SK-N-SH treated with all-trans-retinoic acid at 6 μM for 48 hours (cell line): ENCODE measurements around the gene ACOT6.

Experiments used
- ARNTL ChIP-seq: fragments of 450-650 bp; formaldehyde crosslinking; IDR thresholded peaks from 2 replicates; pipeline ENCODE4 v1.5.0; 2020; ENCODE audit warnings: low read depth, mild to moderate bottlenecking, moderate library complexity, borderline replicate concordance
- CSDC2 ChIP-seq: fragments of 250-450 bp; sonication (Bioruptor Pico); IDR thresholded peaks from 2 replicates; pipeline ENCODE4 v1.5.0; 2020; ENCODE audit warnings: mild to moderate bottlenecking, moderate library complexity
- CSRNP3 ChIP-seq: fragments of 250-450 bp; sonication (Bioruptor Pico); IDR thresholded peaks from 2 replicates; pipeline ENCODE4 v1.5.1; 2021; ENCODE audit warnings: mild to moderate bottlenecking, moderate library complexity
- ESRRG ChIP-seq: fragments of 250-450 bp; sonication (Bioruptor Pico); IDR thresholded peaks from 2 replicates; pipeline ENCODE4 v1.6.1; 2021; ENCODE audit warnings: mild to moderate bottlenecking
- PATZ1 ChIP-seq: fragments of 250-450 bp; sonication (Bioruptor Pico); IDR thresholded peaks from 2 replicates; pipeline ENCODE4 v1.8.0; 2020; ENCODE audit warnings: mild to moderate bottlenecking, moderate library complexity, borderline replicate concordance
- RARB ChIP-seq: fragments of 250-450 bp; sonication (Bioruptor Pico); IDR thresholded peaks from 2 replicates; pipeline ENCODE4 v1.8.0; 2021; ENCODE audit warnings: mild to moderate bottlenecking, moderate library complexity
- ZC3H10 ChIP-seq: fragments of 250-450 bp; sonication (Bioruptor Pico); IDR thresholded peaks from 2 replicates; pipeline ENCODE4 v1.5.1; 2021; ENCODE audit warnings: mild to moderate bottlenecking, moderate library complexity
- ZFP30 ChIP-seq: fragments of 450-650 bp; formaldehyde crosslinking; IDR thresholded peaks from 2 replicates; pipeline ENCODE4 v1.5.0; 2022; ENCODE audit warnings: mild to moderate bottlenecking, moderate library complexity

GRCh38 chr14:73602994-73603393 lies 9.3 kb upstream of the ACOT6 start:
- TF ChIP-seq PATZ1 (CRISPR knock-in tag): no peak
- TF ChIP-seq ARNTL (CRISPR knock-in tag): no peak
- TF ChIP-seq ESRRG (CRISPR knock-in tag): no peak
- no peak for TF ChIP-seq ZC3H10
- TF ChIP-seq CSDC2 (CRISPR knock-in tag): no peak
- no peak for TF ChIP-seq CSRNP3 (CRISPR knock-in tag)
- TF ChIP-seq RARB (CRISPR knock-in tag): no peak
- no peak for TF ChIP-seq ZFP30 (CRISPR knock-in tag)
